Activated gamma-delta T cell (primary cell): Measurements from ENCODE around the gene DNAH14.
"Not testable (repeated sequence)": the region's sequence is repeated elsewhere in the genome, so short reads cannot be mapped to it uniquely, and the experiment has no call there.

ENCODE experiments used
- DNase-seq: peaks from one replicate; lab custom pipeline; 2025; lab: John Stamatoyannopoulos, UW

DNAH14 gene

DNA sequence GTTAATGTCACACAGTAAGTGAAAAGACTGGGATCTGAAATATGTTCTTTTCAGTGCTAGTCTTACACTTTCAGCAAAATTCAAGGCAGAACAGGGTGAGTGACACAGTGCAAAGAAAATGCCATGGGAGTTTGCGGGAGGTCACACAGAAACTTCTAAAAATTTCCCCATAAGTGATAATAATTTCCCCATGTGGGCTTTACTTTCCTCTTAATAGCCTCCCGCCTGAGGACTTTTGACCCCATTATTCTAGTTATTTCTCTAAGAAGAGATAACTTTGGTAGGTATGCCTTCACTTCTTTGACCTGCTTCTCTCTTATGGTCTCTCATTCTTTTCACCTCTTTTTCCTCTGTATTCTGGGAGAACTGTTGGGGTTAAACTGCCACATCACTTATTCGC lies 8.1 kb upstream of the DNAH14 start:
- DNase-seq, result no peak

DNA sequence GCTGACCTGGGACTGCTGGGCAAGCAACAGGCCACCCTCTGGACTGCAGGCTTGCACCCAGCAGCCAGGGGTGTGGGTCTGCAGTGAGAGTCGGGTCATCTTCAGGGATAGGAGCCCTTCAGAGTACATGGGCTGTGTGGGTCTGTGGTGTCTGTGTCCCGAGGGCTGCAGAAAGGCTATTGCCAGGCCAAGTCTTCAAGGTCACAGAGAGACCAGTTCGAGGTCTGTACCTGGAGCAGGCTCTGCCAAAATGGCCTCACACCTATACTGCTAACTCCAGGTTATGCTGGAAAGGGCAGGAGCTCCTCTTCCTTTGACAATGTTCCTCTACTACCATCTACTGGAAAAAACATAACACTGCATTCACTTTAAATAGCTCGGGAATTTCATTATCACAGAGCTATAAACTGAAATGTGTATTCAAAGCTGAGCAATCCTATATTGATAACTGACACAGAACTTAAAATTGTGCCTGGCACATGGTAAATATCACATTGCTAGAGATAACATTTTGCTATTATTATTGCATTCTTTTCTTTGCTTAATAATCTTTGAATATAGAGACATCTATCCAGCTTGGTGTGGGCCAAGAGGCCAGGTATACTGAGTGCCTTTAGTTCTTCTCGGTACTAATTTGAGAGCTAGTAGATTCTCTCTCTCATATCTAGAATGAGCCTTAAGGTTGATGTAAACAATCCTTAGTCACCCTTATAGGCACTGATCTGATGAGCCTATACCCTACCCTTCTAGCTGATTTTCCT lies 6.9 kb upstream of the DNAH14 start:
- DNase-seq, result no peak

DNA sequence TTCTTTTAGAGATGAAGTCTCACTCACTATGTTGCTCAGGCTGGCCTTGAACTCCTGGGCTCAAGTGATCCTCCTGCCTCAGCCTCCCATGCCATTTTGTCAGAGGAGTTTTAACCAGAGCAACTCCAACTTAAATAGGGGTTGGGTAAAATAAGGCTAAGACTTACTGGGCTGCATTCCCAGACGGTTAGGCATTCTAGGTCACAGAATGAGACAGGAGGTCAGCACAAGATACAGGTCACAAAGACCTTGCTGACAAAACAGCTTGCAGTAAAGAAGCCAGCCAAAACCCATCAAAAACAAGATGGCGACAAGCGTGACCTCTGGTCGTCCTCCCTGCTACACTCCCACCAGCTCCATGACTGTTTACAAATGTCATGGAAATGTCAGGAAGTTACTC lies 5.7 kb upstream of the DNAH14 start:
- no peak for DNase-seq

DNA sequence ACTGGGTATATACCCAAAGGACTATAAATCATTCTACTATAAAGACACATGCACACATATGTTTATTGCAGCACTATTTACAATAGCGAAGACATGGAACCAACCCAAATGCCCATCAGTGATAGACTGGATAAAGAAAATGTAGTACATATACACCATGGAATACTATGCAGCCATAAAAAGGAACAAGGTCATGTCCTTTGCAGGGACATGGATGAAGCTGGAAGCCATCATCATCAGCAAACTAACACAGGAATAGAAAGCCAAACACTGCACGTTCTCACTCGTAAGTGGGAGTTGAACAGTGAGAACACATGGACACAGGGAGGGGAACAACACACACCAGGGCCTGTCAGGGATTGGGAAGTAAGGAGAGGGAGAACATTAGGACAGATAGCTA lies 1.8 kb upstream of the DNAH14 start:
- not testable (repeated sequence) for DNase-seq

DNA sequence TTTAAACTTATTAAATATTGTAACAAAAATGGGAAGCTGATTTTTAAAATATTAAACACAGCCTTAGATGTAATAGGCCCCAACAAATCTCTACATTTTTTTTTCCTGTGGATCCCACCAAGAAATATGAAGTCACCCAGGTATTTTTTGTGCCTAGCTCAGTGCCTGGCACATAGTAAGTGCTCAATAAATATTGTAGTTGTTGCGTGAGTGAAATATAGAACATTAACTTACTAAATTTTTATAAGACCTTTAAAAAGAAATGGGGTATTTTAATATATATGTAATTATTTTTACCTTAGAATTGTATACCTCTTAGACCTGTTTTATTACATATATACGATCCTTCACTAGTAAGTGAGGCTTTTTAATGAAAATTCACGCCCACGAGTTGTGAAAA lies 569 bp upstream of the DNAH14 start:
- no peak for DNase-seq

DNA sequence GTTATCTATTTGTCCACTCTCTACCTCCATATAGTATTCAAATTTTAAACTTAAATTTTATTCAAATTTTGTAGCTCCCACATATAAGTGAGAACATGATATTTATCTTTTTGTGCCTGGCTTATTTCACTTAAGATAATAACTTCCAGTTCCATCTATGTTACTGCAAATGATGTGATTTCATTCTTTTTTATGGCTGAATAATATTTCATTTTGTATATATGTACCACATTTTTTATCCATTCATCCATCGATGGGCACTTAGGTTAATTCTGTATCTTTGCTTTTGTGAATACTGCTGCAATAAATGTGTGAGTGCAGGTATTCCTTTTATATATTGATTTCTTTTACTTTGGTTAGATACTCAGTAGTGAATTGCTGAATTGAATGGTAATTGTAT lies 2.1 kb downstream of the DNAH14 start:
- no peak for DNase-seq

- DNase-seq, result no peak
Observed at GRCh38 chr1:224932607-224933249, 3.3 kb downstream of the DNAH14 start.

DNA sequence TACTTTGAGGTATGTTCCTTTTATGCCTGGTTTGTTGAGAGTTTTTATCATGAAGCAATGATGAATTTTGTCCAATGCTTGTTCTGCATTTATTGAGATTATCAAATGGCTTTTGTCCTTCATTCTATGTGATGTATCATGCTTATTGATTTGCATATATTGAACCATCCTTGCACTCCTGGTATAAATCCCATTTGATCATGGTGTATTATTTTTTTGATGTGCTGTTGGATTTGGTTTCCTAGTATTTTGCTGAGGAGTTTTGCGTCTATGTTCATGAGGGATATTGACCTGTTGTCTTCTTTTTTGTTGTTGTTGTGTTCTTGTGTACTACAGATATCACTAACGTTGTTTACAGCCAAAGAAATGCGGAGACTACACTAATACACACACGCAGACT lies 4.1 kb downstream of the DNAH14 start:
- no peak for DNase-seq

GRCh38 chr1:224938652-224939051 lies 9.2 kb downstream of the DNAH14 start:
- no peak for DNase-seq

DNA sequence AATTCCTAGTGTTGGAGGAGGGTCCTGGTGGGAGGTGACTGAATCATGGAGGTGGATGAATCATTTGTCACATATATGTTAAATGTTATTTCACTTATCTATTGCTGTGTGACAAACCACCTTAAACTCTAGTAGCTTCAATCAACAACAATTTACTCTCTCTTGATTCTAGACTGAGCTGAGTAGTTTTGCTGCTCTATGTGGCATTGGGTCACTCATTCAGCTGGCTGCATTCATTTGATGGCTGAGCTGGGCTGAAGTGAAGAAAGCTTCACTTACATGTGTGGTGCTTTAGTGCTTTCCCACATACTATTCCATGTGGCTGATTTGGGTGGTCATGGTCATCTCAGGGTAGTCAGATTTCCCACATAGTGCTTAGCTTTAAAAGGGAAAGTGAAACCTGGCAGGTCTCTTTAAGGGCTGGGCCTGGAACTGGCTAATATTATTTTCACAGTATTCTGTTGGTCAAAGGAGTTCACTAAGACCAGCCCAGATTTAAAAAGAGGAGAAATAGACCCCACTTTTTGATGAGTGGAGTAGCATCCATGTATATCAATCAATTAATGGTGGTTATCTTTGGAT lies 10.5 kb downstream of the DNAH14 start:
- no peak for DNase-seq

DNA sequence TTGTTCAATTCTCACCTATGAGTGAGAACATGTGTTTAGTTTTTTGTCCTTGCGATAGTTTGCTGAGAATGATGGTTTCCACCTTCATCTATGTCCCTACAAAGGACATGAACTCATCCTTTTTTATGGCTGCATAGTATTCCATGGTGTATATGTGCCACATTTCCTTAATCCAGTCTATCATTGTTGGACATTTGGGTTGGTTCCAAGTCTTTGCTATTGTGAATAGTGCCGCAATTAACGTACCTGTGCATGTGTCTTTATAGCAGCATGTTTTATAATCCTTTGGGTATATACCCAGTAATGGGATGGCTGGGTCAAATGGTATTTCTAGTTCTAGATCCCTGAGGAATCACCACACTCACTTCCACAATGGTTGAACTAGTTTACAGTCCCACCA lies 11.3 kb downstream of the DNAH14 start:
- DNase-seq, result not testable (repeated sequence)

DNA sequence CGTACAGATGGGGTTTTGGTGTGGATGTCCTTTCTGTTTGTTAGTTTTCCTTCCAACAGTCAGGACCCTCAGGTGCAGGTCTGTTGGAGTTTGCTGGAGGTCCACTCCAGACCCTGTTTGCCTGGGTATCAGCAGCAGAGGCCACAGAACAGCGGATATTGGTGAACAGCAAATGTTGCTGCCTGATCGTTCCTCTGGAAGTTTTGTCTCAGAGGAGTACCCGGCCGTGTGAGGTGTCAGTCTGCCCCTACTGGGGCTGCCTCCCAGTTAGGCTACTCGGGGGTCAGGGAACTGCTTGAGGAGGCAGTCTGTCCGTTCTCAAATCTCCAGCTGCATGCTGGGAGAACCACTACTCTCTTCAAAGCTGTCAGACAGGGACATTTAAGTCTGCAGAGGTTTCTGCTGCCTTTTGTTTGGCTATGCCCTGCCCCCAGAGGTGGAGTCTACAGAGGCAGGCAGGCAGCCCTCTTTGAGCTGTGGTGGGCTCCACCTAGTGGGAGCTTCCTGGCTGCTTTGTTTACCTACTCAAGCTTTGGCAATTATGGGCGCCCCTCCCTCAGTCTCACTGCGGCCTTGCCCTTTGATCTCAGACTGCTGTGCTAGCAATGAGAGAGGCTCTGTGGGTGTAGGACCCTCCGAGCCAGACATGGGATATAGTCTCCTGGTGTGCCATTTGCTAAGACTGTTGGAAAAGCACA lies 16.3 kb downstream of the DNAH14 start:
- DNase-seq, result not testable (repeated sequence)

DNA sequence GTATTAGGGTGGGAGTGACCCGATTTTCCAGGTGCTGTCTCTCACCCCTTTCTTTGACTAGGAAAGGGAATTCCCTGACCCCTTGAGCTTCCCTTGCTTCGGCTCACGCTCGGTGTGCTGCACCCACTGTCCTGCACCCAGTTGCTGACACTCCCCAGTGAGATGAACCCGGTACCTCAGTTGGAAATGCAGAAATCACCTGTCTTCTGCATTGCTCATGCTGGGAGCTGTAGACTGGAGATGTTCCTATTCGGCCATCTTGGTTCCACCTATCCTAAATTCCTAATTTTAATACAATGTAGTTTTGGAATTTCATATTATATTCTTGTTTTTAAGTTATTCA lies 16.8 kb downstream of the DNAH14 start:
- DNase-seq, result not testable (repeated sequence)

DNA sequence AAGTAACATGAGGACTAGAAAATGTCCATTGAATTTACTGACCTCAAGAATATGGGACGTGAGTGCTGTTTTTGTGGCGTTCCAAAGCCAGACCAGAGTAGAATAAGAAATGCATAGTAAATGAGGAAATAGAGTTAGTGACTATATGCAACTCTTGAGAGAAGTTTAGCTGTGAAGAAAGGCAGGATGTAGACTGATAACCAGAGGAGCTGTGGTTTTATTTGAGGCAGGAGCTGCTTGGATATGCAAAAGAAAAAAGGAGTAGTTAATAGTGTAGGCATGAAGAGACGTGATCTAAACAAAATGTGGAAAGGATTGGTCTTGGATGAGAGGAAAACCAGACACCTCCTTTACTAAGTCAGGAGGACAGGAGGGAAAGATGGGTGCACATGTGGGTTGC lies 28.2 kb downstream of the DNAH14 start:
- DNase-seq, result no peak

DNA sequence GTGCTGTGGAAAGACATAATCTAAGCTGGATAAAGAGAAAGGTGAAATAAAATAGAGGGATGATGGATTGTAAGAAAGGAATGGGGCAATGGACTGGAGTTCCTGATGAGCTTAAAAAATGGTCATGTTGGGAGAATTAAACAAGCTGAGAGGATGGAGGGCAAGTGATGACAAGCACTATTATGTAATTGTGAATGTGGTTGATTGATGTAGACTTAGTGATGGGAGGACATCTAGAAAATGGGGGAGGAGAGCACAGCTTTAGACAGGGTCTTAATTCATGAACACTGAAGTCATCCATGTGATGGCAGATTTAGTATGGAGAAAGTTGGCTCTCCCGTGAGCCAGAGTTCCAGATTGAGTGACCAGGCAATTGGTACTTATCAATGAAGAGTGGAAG lies 29.0 kb downstream of the DNAH14 start:
- DNase-seq, result no peak

DNA sequence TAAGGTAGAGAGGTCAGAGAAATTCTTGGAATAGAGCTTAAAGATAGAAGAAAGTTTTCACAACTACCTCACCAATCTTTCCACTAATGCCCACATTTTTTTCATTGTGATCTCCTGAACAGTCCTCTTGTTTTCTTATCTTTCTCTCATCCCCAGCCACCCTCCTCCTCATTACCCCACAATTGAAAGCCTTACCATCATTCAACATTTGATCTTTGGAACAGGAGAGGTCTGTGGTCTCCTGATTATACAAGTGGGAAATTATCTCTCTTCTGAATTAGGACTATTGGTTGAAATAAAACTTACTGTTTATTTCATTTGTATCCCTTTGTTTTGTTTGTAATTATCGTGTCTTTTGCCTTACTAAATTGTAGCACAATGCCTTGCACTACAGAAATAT lies 29.6 kb downstream of the DNAH14 start:
- DNase-seq, result no peak

- no peak for DNase-seq
Observed at GRCh38 chr1:224959656-224960055, 30.2 kb downstream of the DNAH14 start.

- no peak for DNase-seq
Observed at GRCh38 chr1:224980181-224980580, 50.7 kb downstream of the DNAH14 start.

DNA sequence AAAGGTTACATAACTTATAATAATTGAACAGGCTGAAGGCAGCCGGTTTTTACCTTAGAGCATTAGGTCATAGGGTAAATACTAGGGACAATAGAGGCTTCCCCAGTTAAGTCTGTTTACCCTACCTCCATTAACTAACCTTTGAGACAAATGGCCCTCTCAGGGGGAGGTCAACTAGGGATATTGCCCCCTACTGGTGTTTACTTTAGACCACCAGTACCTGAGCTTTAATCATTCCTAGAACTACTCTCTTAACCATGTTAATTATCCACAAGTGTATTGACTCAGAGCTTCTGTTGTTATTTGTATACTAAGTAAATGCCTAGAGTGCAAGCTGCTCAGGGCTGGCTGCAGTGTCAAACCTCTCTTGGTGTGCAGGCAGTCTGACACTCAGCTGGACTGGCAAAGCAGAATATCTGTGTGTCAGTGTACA lies 52.5 kb downstream of the DNAH14 start:
- not testable (repeated sequence) for DNase-seq

GRCh38 chr1:224988042-224988441 lies 58.6 kb downstream of the DNAH14 start:
- DNase-seq, result no peak

- DNase-seq, result no peak
Observed at GRCh38 chr1:224989615-224990014, 60.1 kb downstream of the DNAH14 start.

DNA sequence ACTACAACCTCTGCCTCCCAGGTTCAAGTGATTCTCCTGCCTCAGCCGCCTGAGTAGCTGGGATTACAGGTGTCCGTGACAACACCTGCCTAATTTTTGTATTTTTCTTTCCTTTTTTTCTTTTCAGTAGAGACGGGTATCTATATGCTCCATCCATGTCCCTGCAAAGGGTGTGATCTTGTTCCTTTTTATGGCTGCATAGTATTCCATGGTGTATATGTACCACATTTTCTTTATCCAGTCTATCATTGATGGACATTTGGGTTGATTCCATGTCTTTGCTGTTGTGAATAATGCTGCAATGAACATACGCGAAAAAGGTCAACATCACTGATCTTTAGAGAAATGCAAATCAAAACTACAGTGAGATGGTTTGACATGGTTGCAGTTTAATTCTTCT lies 62.1 kb downstream of the DNAH14 start:
- not testable (repeated sequence) for DNase-seq

- no peak for DNase-seq
Observed at GRCh38 chr1:224995602-224996001, 66.1 kb downstream of the DNAH14 start.
